Measurements from ENCODE around the gene ITGAX.
"Not testable (repeated sequence)": the region's sequence is repeated elsewhere in the genome, so short reads cannot be mapped to it uniquely, and the experiment has no call there.

Gene ITGAX

GRCh38 chr16:31412750-31413149 is 57.8 kb downstream of the ITGAX start:
- DNase-seq = no peak

GRCh38 chr16:31413381-31413780 is 58.4 kb downstream of the ITGAX start:
- no peak for DNase-seq

GRCh38 chr16:31413943-31414342 is 59.0 kb downstream of the ITGAX start:
- no peak for DNase-seq

GRCh38 chr16:31414706-31415105 is 59.7 kb downstream of the ITGAX start:
- no peak for DNase-seq

- DNase-seq = no peak
Measured at GRCh38 chr16:31416371-31416770, 61.4 kb downstream of the ITGAX start.

GRCh38 chr16:31417036-31417435 is 62.1 kb downstream of the ITGAX start:
- not testable (repeated sequence) for DNase-seq

- no peak for DNase-seq
Measured at GRCh38 chr16:31417916-31418315, 62.9 kb downstream of the ITGAX start.

- DNase-seq = no peak
Measured at GRCh38 chr16:31420037-31420436, 65.1 kb downstream of the ITGAX start.

GRCh38 chr16:31421587-31421986 is 66.6 kb downstream of the ITGAX start:
- peak in 1 of 2 experiments; percentile 12 for DNase-seq

GRCh38 chr16:31423241-31423640 is 68.3 kb downstream of the ITGAX start:
- DNase-seq = no peak

- DNase-seq = no peak
Measured at GRCh38 chr16:31423801-31424200, 68.8 kb downstream of the ITGAX start.

- DNase-seq = peak; percentile 73 to 83
Measured at GRCh38 chr16:31427441-31428278, 72.7 kb downstream of the ITGAX start.

GRCh38 chr16:31428279-31428597 is 73.3 kb downstream of the ITGAX start, which contains the start of gene COX6A2:
COX6A2 (minus strand) TSS chr16:31428360; CDS start chr16:31428325, 35 bp downstream.
- no peak for DNase-seq

- DNase-seq = no peak
Measured at GRCh38 chr16:31428638-31429247, 73.8 kb downstream of the ITGAX start.

- no peak for DNase-seq
Measured at GRCh38 chr16:31429314-31429713, 74.3 kb downstream of the ITGAX start.

- DNase-seq = no peak
Measured at GRCh38 chr16:31429796-31430195, 74.8 kb downstream of the ITGAX start.

GRCh38 chr16:31430380-31431052 is 75.5 kb downstream of the ITGAX start:
- DNase-seq = no peak

Measured in stimulated activated CD4-positive, alpha-beta T cell treated with anti-CD3 and anti-CD28 coated beads, Interleukin-4, amount 100 ng/mL, for 4 hours (primary cell).